ENCODE measurements around the gene C6orf47. TPM values are rescaled to one million over a fixed set of nuclear protein-coding genes. Genes with fewer than 3 reads are reported as not detected.

C6orf47 gene
- polyA plus RNA-seq, 1 donor from 2014 or later, result 17.2 TPM

- Histone ChIP-seq H3K4me2 (ENCODE audit: low read length) (peak within 1 kb of the TSS; percentile 68), H3K9me2 (ENCODE audit: insufficient read depth, low read length) (no peaks in the 10 kb centered on the region), H3K4me3 (ENCODE audit: low read length) (peak within 1 kb of the TSS; percentile 88), H3K36me3 (ENCODE audit: insufficient read depth, low read length) (no peaks in the 10 kb centered on the region), H3K79me2 (replicated peaks; ENCODE audit: insufficient read depth, low read length) (peaks cover 42% of the 10 kb centered on the region), H3K27me3 (ENCODE audit: insufficient read depth, low read depth, low read length) (no peaks in the 10 kb centered on the region), H2AFZ (ENCODE audit: low read depth, low read length) (peak within 1 kb of the TSS; percentile 65), H3K27ac (ENCODE audit: low read length) (peak within 1 kb of the TSS; percentile 85), H4K20me1 (ENCODE audit: insufficient read depth) (no peaks in the 10 kb centered on the region), H3K9me3 (ENCODE audit: low read length) (no peaks in the 10 kb centered on the region), H3F3A (ENCODE audit: insufficient read depth, low read length, poor library complexity, severe bottlenecking) (no peaks in the 10 kb centered on the region), H3K9ac (ENCODE audit: low read length) (peak within 1 kb of the TSS; percentile 87)
- TF ChIP-seq CTCF (IDR thresholded peaks at IDR 0.05; ENCODE audit: poor library complexity, severe bottlenecking) (peak; percentile 26), MXI1 (conservative IDR thresholded peaks at IDR 0.05; ENCODE audit: poor library complexity, severe bottlenecking) (peak; percentile 92), EP300 (conservative IDR thresholded peaks at IDR 0.05; ENCODE audit: poor library complexity, severe bottlenecking) (no peak), TAF1 (IDR thresholded peaks at IDR 0.05; ENCODE audit: low read depth) (peak; percentile 62), REST (IDR thresholded peaks at IDR 0.05; ENCODE audit: borderline replicate concordance) (peak; percentile 38), RAD21 (conservative IDR thresholded peaks at IDR 0.05) (no peak), SMC3 (conservative IDR thresholded peaks at IDR 0.05; ENCODE audit: poor library complexity) (peak; percentile 12), EZH2 (IDR thresholded peaks at IDR 0.05; ENCODE audit: borderline replicate concordance, insufficient read depth, low read length, poor library complexity, severe bottlenecking) (no peak), POLR2AphosphoS5 (IDR thresholded peaks at IDR 0.05) (peak; percentile 62)
Observed at GRCh38 chr6:31664790-31665500, 4.4 kb upstream of the C6orf47 start, which contains the start of gene GPANK1. Gene GPANK1 (minus strand): TSS chr6:31664997. CDS start chr6:31664478, 519 bp downstream.

GRCh38 chr6:31663961-31664789 lies 3.6 kb upstream of the C6orf47 start:
- no peak for TF ChIP-seq TAF1 (IDR thresholded peaks at IDR 0.05; ENCODE audit: low read depth)
- no peak for TF ChIP-seq REST (IDR thresholded peaks at IDR 0.05; ENCODE audit: borderline replicate concordance)
- no peak for TF ChIP-seq POLR2AphosphoS5 (IDR thresholded peaks at IDR 0.05)
- TF ChIP-seq EZH2 (IDR thresholded peaks at IDR 0.05; ENCODE audit: borderline replicate concordance, insufficient read depth, low read length, poor library complexity, severe bottlenecking), result no peak
- TF ChIP-seq RAD21 (conservative IDR thresholded peaks at IDR 0.05), result no peak
- no peak for TF ChIP-seq CTCF (IDR thresholded peaks at IDR 0.05; ENCODE audit: poor library complexity, severe bottlenecking)
- no peak for TF ChIP-seq EP300 (conservative IDR thresholded peaks at IDR 0.05; ENCODE audit: poor library complexity, severe bottlenecking)
- no peak for TF ChIP-seq MXI1 (conservative IDR thresholded peaks at IDR 0.05; ENCODE audit: poor library complexity, severe bottlenecking)
- TF ChIP-seq SMC3 (conservative IDR thresholded peaks at IDR 0.05; ENCODE audit: poor library complexity), result no peak
- Histone ChIP-seq H2AFZ (ENCODE audit: low read depth, low read length) (peak overlapping the region; percentile 47), H3K9me2 (ENCODE audit: insufficient read depth, low read length) (no peaks in the 10 kb centered on the region), H3K27ac (ENCODE audit: low read length) (peak overlapping the region; percentile 85), H4K20me1 (ENCODE audit: insufficient read depth) (no peaks in the 10 kb centered on the region), H3K36me3 (ENCODE audit: insufficient read depth, low read length) (no peaks in the 10 kb centered on the region), H3K9me3 (ENCODE audit: low read length) (no peaks in the 10 kb centered on the region), H3K27me3 (ENCODE audit: insufficient read depth, low read depth, low read length) (no peaks in the 10 kb centered on the region), H3K4me2 (ENCODE audit: low read length) (peak overlapping the region; percentile 68), H3F3A (ENCODE audit: insufficient read depth, low read length, poor library complexity, severe bottlenecking) (no peaks in the 10 kb centered on the region), H3K4me3 (ENCODE audit: low read length) (peak overlapping the region; percentile 88), H3K79me2 (replicated peaks; ENCODE audit: insufficient read depth, low read length) (peaks cover 49% of the 10 kb centered on the region), H3K9ac (ENCODE audit: low read length) (peak overlapping the region; percentile 81)

All from neural cell (in vitro differentiated cells).